Measurements from ENCODE around the gene TTYH3. TPM values are rescaled to one million over a fixed set of nuclear protein-coding genes. Genes with fewer than 3 reads are reported as not detected.

Gene TTYH3
- total RNA-seq, 6 experiments from 2014 or later: 10.3 to 59.3 (median 37.6) TPM

DNA sequence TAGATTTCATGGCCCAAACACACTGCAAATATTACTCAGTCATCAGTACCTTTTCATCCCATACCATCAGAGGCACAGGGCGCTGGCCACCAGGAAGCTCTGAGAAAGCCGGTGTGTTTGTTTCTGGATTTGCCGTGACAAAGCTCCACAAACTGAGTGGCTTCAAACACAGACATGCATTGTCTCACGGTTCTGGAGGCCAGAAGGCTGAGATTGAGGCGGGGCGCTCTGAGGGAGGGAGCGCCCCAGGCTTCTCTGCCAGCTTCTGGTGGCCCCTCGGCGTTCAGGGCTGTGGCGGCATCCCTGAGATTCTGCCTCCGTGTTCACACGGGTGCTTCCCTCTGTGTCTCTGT lies 3.7 kb upstream of the TTYH3 start:
- ATAC-seq: no peak
- Histone ChIP-seq H3K4me1 (peaks cover 0 to 42% (median 20%) of the 10 kb centered on the region in 4 donors), H3K27me3 (no peaks in the 10 kb centered on the region), H3K36me3 (no peaks in the 10 kb centered on the region), H3K27ac (no peak overlapping the region), H3K9me3 (no peaks in the 10 kb centered on the region), H3K4me3 (no peak overlapping the region)
- 88% methylated on average over 12 of the region's 12 CpGs for WGBS (ENCODE audit: insufficient coverage, low coverage, low lambda C conversion rate, missing lambda C conversion rate)
- TF ChIP-seq, protein P1, sequence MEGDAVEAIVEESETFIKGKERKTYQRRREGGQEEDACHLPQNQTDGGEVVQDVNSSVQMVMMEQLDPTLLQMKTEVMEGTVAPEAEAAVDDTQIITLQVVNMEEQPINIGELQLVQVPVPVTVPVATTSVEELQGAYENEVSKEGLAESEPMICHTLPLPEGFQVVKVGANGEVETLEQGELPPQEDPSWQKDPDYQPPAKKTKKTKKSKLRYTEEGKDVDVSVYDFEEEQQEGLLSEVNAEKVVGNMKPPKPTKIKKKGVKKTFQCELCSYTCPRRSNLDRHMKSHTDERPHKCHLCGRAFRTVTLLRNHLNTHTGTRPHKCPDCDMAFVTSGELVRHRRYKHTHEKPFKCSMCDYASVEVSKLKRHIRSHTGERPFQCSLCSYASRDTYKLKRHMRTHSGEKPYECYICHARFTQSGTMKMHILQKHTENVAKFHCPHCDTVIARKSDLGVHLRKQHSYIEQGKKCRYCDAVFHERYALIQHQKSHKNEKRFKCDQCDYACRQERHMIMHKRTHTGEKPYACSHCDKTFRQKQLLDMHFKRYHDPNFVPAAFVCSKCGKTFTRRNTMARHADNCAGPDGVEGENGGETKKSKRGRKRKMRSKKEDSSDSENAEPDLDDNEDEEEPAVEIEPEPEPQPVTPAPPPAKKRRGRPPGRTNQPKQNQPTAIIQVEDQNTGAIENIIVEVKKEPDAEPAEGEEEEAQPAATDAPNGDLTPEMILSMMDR (IDR thresholded peaks at IDR 0.05): no peak
- no peak for TF ChIP-seq POLR2A (IDR thresholded peaks at IDR 0.05)
- intact Hi-C loops (cut with DNase I): no loop called here
- DNase-seq: no peak

DNA sequence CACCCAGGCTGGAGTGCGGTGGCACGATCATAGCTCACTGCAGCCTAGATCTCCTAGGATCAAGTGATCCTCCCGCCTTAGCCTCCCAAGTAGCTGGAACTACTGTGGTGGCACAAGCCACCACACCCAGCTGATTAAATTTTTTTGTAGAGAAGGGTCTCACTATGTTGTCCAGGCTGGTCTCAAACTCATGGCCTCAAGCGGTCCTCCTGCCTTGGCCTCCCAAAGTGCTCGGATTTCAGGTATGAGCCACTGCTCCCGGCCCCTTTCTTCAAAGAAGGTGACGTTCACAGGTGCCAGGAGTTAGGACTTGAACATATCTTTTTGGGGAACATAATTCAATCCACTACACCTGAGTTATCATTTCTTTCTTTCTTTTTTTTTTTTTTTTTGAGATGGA lies 2.9 kb upstream of the TTYH3 start:
- H3K4me1 ChIP-seq: peaks cover 0 to 37% (median 21%) of the 10 kb centered on the region in 4 donors
- H3K27ac ChIP-seq: peak overlapping the region in 2 of 3 donors; percentile 74 to 91
- WGBS (ENCODE audit: insufficient coverage, low coverage, low lambda C conversion rate, missing lambda C conversion rate): 100% methylated on average over 1 of the region's 7 CpGs
- H3K9me3 ChIP-seq: no peaks in the 10 kb centered on the region
- H3K36me3 ChIP-seq: no peaks in the 10 kb centered on the region
- TF ChIP-seq, protein P1 (IDR thresholded peaks at IDR 0.05): no peak
- H3K27me3 ChIP-seq: no peaks in the 10 kb centered on the region
- no peak overlapping the region for H3K4me3 ChIP-seq
- no peak for ATAC-seq
- no peak for DNase-seq
- intact Hi-C loops (cut with DNase I): no loop called here

DNA sequence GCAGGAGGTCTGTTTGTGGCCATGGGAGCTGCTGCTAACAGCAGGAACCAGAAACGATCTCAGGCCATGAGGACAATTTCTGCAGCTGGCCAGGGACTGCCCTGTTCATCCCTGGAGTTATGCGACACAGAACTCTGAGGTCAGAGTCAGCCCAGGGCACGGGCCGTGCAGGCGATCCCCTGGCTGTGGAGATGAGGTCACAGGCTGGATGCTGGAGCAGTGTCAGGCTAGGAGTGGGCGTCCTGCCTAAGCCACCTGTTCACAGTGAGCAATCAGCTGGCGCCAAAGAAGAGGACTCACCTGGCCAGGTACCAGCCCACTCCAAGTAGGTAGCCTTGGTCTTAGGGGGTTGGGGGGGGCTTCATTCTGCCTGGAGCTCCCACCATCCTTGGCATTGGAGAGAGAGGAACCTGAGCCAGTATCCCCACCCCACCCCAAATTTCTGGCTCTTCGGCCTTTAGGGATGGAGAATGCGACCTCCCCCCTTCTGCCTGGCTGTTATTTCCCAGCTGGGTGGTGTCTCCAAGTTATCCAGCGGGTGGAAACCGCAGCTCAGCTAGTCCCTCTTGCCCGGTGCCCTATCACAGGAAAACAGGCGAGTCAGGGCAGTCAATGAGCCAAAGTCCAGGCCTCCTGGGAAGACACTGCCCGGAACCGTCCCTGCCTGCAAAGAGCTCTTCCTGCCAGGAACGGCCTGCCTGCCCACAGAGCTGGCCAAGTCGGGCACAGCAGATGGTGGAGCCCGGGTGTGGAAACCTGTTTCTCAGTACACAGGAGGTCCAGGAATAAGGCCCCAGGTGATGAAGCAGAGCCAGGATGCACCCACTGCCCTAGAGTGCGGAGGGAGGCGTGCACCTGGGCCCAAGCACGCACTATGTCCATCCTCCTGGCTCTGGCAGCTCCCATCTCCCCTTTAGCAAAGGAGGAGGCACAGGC lies 1.8 kb upstream of the TTYH3 start:
- no peaks in the 10 kb centered on the region for H3K9me3 ChIP-seq
- 26% methylated on average over 3 of the region's 21 CpGs for WGBS (ENCODE audit: insufficient coverage, low coverage, low lambda C conversion rate, missing lambda C conversion rate)
- DNase-seq (peak; percentile 87 to 94 (median 92)), ATAC-seq (peak; percentile 59 to 79 (median 68))
- no peak overlapping the region for H3K4me3 ChIP-seq
- H3K4me1 ChIP-seq: peaks cover 0 to 37% (median 23%) of the 10 kb centered on the region in 4 donors
- intact Hi-C loops (cut with DNase I): no loop called here
- no peaks in the 10 kb centered on the region for H3K36me3 ChIP-seq
- TF ChIP-seq, protein P1 (IDR thresholded peaks at IDR 0.05): no peak
- TF ChIP-seq POLR2A (IDR thresholded peaks at IDR 0.05): peak; percentile 60
- H3K27ac ChIP-seq: peak overlapping the region; percentile 78 to 91 (median 81)
- no peaks in the 10 kb centered on the region for H3K27me3 ChIP-seq

DNA sequence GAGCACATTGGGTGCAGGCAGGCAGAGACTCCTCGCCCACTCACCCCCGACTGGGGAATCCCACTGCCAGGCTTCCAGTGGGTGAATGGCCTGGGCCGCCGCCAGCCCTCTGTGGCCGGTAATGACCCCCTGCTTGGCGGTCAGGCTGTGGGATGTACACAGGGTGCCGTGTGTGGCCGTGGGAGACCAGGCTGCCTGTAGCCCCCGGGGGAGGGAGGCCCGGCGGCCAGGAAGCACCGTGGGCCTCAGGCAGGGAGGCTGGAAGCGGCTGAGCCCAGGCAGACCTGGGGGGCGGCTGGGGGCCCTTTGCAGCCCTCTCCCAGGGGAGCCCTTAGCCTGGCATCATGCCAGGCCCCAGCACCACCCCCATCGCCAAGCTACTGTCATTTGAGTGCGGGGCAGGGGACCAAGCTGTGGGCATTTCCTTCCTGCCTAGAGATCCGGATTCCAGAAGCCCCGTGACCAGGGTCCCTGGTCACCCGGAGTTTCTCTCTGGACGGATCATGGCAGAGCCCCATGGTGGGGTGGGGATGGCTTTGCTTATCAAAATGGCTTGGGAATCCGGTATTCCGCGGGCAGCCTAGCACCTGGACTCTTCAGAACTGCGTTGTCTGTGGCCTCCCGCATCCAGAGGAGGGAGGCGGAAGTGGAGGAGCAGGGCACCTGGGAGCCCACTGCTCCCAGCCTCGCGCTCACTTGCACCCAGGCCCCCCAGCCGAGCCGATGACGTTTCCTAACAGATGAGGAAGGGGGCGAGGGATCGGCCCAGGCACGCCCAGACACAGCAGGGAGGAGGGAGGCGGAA lies 1.1 kb downstream of the TTYH3 start:
- 2% methylated on average over 10 of the region's 35 CpGs for WGBS (ENCODE audit: insufficient coverage, low coverage, low lambda C conversion rate, missing lambda C conversion rate)
- H3K4me3 ChIP-seq: peak overlapping the region; percentile 73 to 89 (median 75)
- H3K27ac ChIP-seq: peak overlapping the region; percentile 82 to 93 (median 88)
- no peaks in the 10 kb centered on the region for H3K27me3 ChIP-seq
- no peaks in the 10 kb centered on the region for H3K36me3 ChIP-seq
- intact Hi-C loops (cut with DNase I): no loop called here
- DNase-seq (peak; percentile 77 to 80 (median 80)), ATAC-seq (peak; percentile 2 to 6 (median 4))
- peak; percentile 9 for TF ChIP-seq POLR2A (IDR thresholded peaks at IDR 0.05)
- TF ChIP-seq, protein P1 (IDR thresholded peaks at IDR 0.05): no peak
- H3K9me3 ChIP-seq: no peaks in the 10 kb centered on the region
- H3K4me1 ChIP-seq: peaks cover 0 to 62% (median 39%) of the 10 kb centered on the region in 4 donors

Data from right lobe of liver (tissue), 6 donors.